GM03348 (cell line): ENCODE measurements around the gene ERC1.
"Not testable (repeated sequence)": the region's sequence is repeated elsewhere in the genome, so short reads cannot be mapped to it uniquely, and the experiment has no call there.

ENCODE experiments used
- DNase-seq: peaks from one replicate; pipeline ENCODE4 v3.0.0; 2012; ENCODE audit warnings: low spot score

The ERC1 gene

GRCh38 chr12:1319212-1319611, 328.2 kb downstream of the ERC1 start:
- DNase-seq: peak; percentile 40

- no peak for DNase-seq
Observed at GRCh38 chr12:1320021-1320420, 329.0 kb downstream of the ERC1 start.

- no peak for DNase-seq
Observed at GRCh38 chr12:1322821-1323220, 331.8 kb downstream of the ERC1 start.

- DNase-seq: no peak
Observed at GRCh38 chr12:1324099-1324498, 333.1 kb downstream of the ERC1 start.

- no peak for DNase-seq
Observed at GRCh38 chr12:1324910-1325309, 333.9 kb downstream of the ERC1 start.

GRCh38 chr12:1325666-1326065, 334.6 kb downstream of the ERC1 start:
- no peak for DNase-seq

GRCh38 chr12:1326258-1326657, 335.2 kb downstream of the ERC1 start:
- DNase-seq: no peak

GRCh38 chr12:1328391-1328790, 337.4 kb downstream of the ERC1 start:
- DNase-seq: no peak

- DNase-seq: no peak
Observed at GRCh38 chr12:1329784-1330476, 338.9 kb downstream of the ERC1 start.

GRCh38 chr12:1330477-1330827, 339.4 kb downstream of the ERC1 start:
- no peak for DNase-seq

- DNase-seq: no peak
Observed at GRCh38 chr12:1332327-1332726, 341.3 kb downstream of the ERC1 start.

GRCh38 chr12:1338483-1339177, 347.6 kb downstream of the ERC1 start:
- DNase-seq: no peak

GRCh38 chr12:1339178-1339541, 348.1 kb downstream of the ERC1 start:
- DNase-seq: not testable (repeated sequence)

- no peak for DNase-seq
Observed at GRCh38 chr12:1339618-1340319, 348.7 kb downstream of the ERC1 start.

- DNase-seq: not testable (repeated sequence)
Observed at GRCh38 chr12:1341270-1341669, 350.2 kb downstream of the ERC1 start.

GRCh38 chr12:1343422-1343821, 352.4 kb downstream of the ERC1 start:
- no peak for DNase-seq

GRCh38 chr12:1344245-1344644, 353.2 kb downstream of the ERC1 start:
- no peak for DNase-seq

- DNase-seq: peak; percentile 80
Observed at GRCh38 chr12:1346126-1346525, 355.1 kb downstream of the ERC1 start.

GRCh38 chr12:1347294-1347693, 356.3 kb downstream of the ERC1 start:
- DNase-seq: no peak

GRCh38 chr12:1348606-1349005, 357.6 kb downstream of the ERC1 start:
- no peak for DNase-seq

GRCh38 chr12:1350055-1350933, 359.3 kb downstream of the ERC1 start:
- DNase-seq: peak; percentile 82

GRCh38 chr12:1350934-1351240, 359.9 kb downstream of the ERC1 start:
- no peak for DNase-seq

GRCh38 chr12:1351926-1352325, 360.9 kb downstream of the ERC1 start:
- no peak for DNase-seq
